Central memory CD8-positive, alpha-beta T cell (primary cell): ENCODE measurements around the gene SSR4.

Source experiments
- ATAC-seq: fragments of 150-1000 bp; cut with Tn5 transposase; replicated peaks from 2 replicates; pipeline ENCODE4 v1.10.0; 2022; ENCODE audit warnings: mild to moderate bottlenecking, moderate FRiP score, moderate number of reproducible peaks; ENCODE audit not compliant: poor library complexity, severe bottlenecking; ENCODE audit errors: extremely low read depth
- DNase-seq, 2 donors: peaks; one replicate each; pipeline ENCODE4 v3.0.0; 2021; ENCODE audit warnings: low spot score in 2 of 2
- H3K27ac Mint-ChIP-seq: one replicate; pipeline ENCODE4 v1.8.0; 2022; ENCODE audit warnings: low read depth, mild to moderate bottlenecking, moderate library complexity, mixed read lengths
- H3K27me3 Mint-ChIP-seq: one replicate; pipeline ENCODE4 v1.8.0; 2022; ENCODE audit warnings: mixed read lengths
- H3K36me3 Mint-ChIP-seq: one replicate; pipeline ENCODE4 v1.8.0; 2022; ENCODE audit warnings: mild to moderate bottlenecking, moderate library complexity, mixed read lengths; ENCODE audit not compliant: insufficient read depth
- H3K4me1 Mint-ChIP-seq: one replicate; pipeline ENCODE4 v1.8.0; 2022; ENCODE audit warnings: mixed read lengths
- H3K4me3 Mint-ChIP-seq: one replicate; pipeline ENCODE4 v1.8.0; 2022; ENCODE audit warnings: mild to moderate bottlenecking, moderate library complexity, mixed read lengths
- H3K9me3 Mint-ChIP-seq: one replicate; pipeline ENCODE4 v1.8.0; 2022; ENCODE audit warnings: mixed read lengths

Gene SSR4

DNA sequence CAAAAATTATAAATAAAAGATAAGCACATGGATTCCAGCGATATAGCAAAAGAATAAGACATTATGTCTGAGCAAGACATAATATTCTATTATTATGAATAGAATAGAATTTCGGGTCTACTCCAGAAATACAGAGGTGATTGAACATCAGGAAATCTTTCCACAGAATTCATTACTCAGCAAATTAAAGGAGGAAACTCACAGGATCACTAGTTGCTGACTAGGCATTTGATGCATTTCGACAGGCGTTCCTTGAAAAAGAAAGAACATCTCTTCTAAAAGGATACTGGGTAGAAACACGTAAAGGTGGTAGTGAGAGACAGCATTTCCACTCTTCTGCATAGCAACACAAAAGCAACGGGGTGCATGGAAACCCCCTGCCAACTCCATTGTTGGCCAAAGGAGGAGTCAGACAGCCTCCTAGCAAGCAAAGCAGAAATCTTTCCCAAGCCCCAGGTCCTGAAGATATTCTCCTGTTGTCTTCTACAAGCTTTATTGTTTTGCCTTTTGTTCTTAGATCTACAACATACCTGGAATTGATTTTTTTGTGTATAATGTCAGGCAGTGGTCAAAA, 50.1 kb downstream of the SSR4 start:
- Mint-ChIP-seq H3K27ac (no peak overlapping the region), H3K4me3 (no peak overlapping the region), H3K4me1 (no peaks in the 10 kb centered on the region), H3K9me3 (no peaks in the 10 kb centered on the region), H3K36me3 (no peaks in the 10 kb centered on the region), H3K27me3 (no peaks in the 10 kb centered on the region)
- ATAC-seq (no peak), DNase-seq (no peak)

DNA sequence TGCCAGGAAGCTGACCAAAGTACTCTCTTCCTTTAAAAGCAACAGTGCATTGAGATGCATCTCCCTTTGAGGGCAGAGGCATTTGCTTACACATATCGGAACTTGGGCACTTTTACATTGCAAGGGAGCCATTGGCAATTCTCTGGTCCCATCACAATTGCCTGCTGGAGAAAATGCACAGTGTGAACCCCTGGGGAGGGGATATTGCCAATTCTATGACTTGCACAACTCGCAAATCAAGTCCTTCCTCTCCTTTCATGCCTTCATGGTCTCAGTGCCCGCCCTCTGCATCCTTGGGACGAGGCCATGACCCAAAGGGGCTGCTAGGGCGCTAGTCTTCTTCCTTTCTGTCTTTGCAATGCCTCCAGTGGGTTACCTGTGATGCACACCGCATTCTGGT, 50.7 kb downstream of the SSR4 start:
- Mint-ChIP-seq H3K4me3 (no peak overlapping the region), H3K36me3 (no peaks in the 10 kb centered on the region), H3K9me3 (no peaks in the 10 kb centered on the region), H3K27me3 (no peaks in the 10 kb centered on the region), H3K4me1 (no peaks in the 10 kb centered on the region), H3K27ac (no peak overlapping the region)
- ATAC-seq (no peak), DNase-seq (no peak)

DNA sequence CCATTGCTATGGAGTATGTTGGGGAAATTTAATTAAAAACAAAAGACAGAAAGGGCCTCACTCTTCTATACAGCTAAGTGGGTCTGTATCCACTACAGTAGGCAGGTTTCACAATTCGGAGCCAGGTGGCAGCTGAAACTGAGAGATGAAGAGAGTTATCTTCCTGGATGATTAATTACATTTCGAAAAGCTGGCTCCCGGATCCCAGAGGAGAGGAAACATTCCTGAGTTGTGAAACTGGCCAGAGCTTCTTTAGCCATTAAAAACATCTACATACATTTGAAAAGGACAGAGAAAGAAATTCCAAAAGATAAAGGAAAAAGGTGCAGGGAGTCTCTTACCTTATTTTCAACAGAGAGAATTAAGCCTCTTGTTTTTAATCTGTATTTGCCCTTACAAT, 51.4 kb downstream of the SSR4 start:
- no peaks in the 10 kb centered on the region for H3K27me3 Mint-ChIP-seq
- no peaks in the 10 kb centered on the region for H3K36me3 Mint-ChIP-seq
- H3K9me3 Mint-ChIP-seq, result no peaks in the 10 kb centered on the region
- DNase-seq (no peak), ATAC-seq (no peak)
- no peak overlapping the region for H3K4me3 Mint-ChIP-seq
- H3K4me1 Mint-ChIP-seq, result no peaks in the 10 kb centered on the region
- no peak overlapping the region for H3K27ac Mint-ChIP-seq
